NB4 (cell line): Measurements from ENCODE around the gene OLFM1.

ENCODE experiments used
- DNase-seq: peaks from one replicate; pipeline ENCODE4 v3.0.0; 2010; ENCODE audit warnings: low read depth
- H3K4me3 ChIP-seq: one replicate; pipeline ENCODE4 v1.5.1; 2011; ENCODE audit warnings: mild to moderate bottlenecking, low read depth, low read length, moderate library complexity
- CTCF ChIP-seq: IDR thresholded peaks from one replicate; pipeline ENCODE4 v1.5.1; 2012; ENCODE audit warnings: low read depth, low read length
- MYC ChIP-seq: IDR thresholded peaks from 2 replicates; pipeline ENCODE4 v1.6.1; 2011; ENCODE audit warnings: low read depth, low read length
- POLR2A ChIP-seq: IDR thresholded peaks from 2 replicates; pipeline ENCODE4 v1.6.1; 2011; ENCODE audit warnings: mild to moderate bottlenecking; ENCODE audit not compliant: insufficient read length; ENCODE audit errors: extremely low read depth
- TF ChIP-seq, protein P1 (sequence below): IDR thresholded peaks from 2 replicates; pipeline ENCODE4 v1.6.1; 2011; ENCODE audit warnings: low read depth, low read length

Gene OLFM1

GRCh38 chr9:135123126-135123772, 35.8 kb downstream of the OLFM1 start:
- no peak overlapping the region for H3K4me3 ChIP-seq
- DNase-seq, result no peak
- TF ChIP-seq CTCF (no peak), POLR2A (no peak), MYC (no peak)
- TF ChIP-seq, protein P1, sequence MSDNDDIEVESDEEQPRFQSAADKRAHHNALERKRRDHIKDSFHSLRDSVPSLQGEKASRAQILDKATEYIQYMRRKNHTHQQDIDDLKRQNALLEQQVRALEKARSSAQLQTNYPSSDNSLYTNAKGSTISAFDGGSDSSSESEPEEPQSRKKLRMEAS, result no peak

GRCh38 chr9:135123773-135124134, 36.3 kb downstream of the OLFM1 start:
- TF ChIP-seq CTCF (no peak), MYC (no peak), POLR2A (no peak)
- TF ChIP-seq, protein P1, result no peak
- no peak overlapping the region for H3K4me3 ChIP-seq
- DNase-seq, result no peak

GRCh38 chr9:135126451-135127187, 39.2 kb downstream of the OLFM1 start:
- TF ChIP-seq CTCF (no peak), POLR2A (no peak), MYC (no peak)
- TF ChIP-seq, protein P1, result no peak
- no peak overlapping the region for H3K4me3 ChIP-seq
- no peak for DNase-seq

DNA sequence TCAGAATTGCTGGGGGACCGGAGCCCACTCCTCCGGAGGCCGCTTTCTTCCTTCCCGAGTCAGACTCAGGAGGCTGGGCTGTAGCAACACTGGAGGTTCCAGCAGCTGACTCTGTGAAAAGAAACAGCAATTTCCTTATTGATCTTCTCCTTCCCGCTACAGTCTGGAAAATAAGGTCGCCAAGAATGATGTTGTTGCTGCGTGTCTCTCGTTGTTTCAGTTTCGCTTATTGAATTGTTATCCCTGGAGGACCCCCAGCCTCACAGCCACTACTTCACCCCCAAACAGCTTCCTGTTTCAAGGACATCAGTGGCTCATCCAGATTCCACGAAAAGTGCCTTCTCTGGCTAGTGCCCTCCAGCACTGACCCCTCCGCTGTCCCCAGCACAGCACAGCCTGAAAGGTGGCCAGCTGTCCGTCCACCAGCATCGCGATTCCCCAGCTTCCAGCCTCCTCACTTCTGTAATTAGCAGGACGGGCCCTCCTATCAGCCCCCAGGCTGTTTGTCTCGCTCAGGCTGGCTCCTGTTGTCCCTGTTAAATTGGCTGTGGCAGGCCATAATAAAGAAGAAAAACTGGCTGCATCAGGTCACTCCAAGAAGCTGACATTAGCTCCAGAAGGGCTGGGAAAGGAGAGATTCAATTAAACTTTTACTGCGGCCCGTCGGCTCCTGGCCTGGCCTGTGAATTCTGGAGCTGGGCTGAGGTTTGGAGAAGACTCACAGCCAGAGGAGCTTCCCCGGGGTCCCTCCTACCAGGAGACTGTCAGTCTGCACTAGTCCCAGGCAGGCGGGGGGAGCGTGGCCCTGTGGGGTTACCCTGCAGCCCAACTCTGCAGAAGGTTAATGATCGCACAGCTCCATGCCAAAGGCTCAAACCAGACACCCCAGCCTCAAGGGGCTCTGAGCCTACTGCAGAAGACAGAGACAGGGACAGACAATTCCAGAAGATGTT, 40.5 kb downstream of the OLFM1 start:
- no peak for TF ChIP-seq MYC
- no peak for TF ChIP-seq CTCF
- TF ChIP-seq, protein P1, result no peak
- no peak for TF ChIP-seq POLR2A
- DNase-seq, result no peak
- no peak overlapping the region for H3K4me3 ChIP-seq

- DNase-seq, result no peak
- TF ChIP-seq POLR2A (no peak), MYC (no peak), CTCF (no peak)
- TF ChIP-seq, protein P1, result no peak
- H3K4me3 ChIP-seq, result no peak overlapping the region
These were observed 41.7 kb downstream of the OLFM1 start for GRCh38 chr9:135129137-135129695.
